Bone marrow (tissue), 2 donors: Measurements from ENCODE around the gene RARG.

Experiments used
- DNase-seq, 2 donors: peaks; one replicate each; lab custom pipeline; 2025; lab: John Stamatoyannopoulos, UW

The RARG gene

GRCh38 chr12:53244337-53244736 is 12.3 kb upstream of the RARG start:
- DNase-seq: no peak

- no peak for DNase-seq
Measured at GRCh38 chr12:53241623-53242412, 9.8 kb upstream of the RARG start.

DNA sequence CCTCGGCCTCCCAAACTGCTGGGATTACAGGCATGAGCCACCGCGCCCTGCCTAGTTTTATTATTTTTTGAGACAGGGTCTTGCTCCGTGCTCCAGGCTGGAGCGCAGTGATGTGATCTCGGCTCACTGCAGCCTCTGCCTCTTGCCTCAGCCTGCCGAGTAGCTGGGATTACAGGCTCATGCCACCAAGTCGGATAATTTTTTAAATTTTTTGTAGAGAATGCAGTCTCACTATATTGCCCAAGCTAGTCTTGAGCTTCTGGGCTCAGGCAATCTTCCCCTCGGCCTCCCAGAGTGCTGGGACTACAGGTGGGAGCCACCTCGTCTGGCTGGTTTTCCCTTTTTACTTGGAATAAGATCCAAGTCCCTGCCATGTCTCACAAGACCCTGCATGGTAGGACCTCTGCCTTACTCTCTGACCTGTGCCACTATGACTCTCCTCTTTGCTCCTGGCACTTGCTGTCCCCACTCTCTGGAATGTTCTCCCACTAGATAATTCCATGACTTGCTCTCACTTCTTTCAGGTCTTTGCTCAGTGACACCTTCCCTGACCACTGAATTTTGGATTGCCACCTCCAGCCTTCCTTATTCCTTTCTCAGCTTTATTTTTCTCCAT is 7.7 kb upstream of the RARG start:
- no peak for DNase-seq

- no peak for DNase-seq
Measured at GRCh38 chr12:53236443-53237111, 4.6 kb upstream of the RARG start.

- DNase-seq: no peak
Measured at GRCh38 chr12:53235742-53236442, 3.9 kb upstream of the RARG start.

DNA sequence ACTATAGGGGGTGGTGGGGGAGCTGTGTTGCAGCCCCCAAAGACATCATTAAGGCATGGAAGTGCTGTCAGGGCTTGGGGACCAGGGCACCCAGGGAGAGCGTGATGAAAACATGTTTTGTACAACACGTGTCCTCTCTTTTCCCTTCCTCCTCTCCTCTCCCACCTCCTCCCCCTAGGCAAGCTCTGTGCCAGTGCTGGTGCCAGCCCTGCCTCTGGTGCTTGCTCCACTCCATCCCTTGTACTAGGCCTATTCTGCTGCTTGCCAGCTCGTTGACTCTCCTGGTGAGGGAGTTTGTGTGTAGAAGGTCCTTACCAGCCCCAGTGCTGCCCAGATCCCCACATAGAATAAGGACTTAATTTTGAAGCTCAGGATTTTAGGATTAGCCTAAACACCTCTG is 3.2 kb upstream of the RARG start:
- DNase-seq: no peak

DNA sequence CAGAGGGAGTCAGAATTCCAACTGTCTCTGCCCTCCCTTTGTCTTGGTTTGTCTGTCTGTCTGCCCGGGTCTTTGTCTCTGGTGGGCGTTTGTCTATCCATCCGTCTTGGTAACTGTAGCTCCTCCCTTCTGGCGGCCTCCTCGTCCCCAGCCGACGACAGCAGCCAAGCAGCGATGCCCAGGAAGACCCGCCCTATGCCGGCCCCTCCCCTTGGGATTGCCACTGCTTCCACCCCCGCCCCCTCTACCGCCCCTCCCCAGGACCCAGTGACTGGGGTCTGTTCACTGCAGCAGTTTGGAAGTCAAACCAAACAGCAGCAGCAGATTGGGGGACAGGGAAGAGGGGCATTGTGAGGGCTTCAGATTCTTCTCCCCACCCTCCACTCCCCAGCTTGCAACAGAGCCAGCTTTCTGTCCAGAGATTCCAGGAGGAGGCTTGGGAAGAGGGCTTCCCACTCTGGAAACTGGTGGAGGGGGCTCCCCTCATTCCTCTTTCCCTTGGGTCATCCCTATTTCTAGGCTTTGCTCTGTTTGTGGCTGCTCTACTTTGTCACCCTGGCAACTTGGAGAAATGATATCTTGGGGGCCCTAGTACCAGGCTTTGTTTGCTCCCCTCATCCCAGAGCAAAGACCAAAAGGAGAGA is 2.4 kb upstream of the RARG start:
- DNase-seq: no peak

- no peak for DNase-seq
Measured at GRCh38 chr12:53233671-53234121, 1.7 kb upstream of the RARG start.

- peak; percentile 20 to 25 for DNase-seq
Measured at GRCh38 chr12:53232646-53233461, 845 bp upstream of the RARG start.

GRCh38 chr12:53231671-53231920 is 413 bp downstream of the RARG start:
- no peak for DNase-seq

- no peak for DNase-seq
Measured at GRCh38 chr12:53230108-53230845, 1.7 kb downstream of the RARG start.

- no peak for DNase-seq
Measured at GRCh38 chr12:53229454-53229853, 2.6 kb downstream of the RARG start.

DNA sequence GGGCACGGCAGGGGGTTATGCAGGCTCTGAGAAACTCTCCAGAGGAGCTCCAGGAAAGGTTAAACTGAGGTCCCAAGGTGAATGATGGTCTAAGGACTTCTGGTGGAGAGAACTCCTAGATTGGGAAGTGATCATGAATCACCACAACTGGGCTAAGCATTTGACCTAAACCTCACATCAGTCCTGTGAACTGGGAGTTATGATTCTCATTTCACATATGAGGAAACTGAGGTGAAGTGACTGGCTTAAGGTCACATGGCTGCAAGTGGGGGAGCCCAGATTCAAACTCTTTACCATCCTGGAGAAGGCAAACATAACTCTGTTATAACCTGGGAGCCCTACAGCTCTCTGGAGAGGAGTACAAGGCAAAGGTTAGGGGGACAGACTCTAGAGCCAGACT is 4.2 kb downstream of the RARG start:
- DNase-seq: no peak

DNA sequence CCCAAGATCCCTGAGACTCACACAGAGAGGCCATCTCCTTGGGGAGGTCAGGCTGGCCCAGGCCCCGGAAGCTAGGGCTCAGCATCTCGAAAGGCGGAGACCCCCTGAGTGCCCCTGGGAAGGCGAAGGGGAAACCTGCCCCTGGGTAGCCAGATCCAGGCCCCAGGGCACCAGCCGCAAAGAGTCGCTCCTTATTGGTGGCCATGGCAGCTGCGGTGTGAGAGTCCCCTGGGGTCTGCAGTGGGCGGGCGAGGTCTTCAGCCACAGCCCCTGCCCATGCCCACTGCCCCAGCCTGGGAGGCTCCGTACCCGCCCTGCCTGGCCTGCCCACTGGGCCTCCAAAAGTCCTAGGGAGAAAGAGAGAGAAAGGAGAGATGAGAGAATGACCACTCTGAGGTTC is 4.7 kb downstream of the RARG start:
- no peak for DNase-seq

GRCh38 chr12:53226815-53227214 is 5.2 kb downstream of the RARG start:
- no peak for DNase-seq

- DNase-seq: no peak
Measured at GRCh38 chr12:53225635-53226424, 6.2 kb downstream of the RARG start.

DNA sequence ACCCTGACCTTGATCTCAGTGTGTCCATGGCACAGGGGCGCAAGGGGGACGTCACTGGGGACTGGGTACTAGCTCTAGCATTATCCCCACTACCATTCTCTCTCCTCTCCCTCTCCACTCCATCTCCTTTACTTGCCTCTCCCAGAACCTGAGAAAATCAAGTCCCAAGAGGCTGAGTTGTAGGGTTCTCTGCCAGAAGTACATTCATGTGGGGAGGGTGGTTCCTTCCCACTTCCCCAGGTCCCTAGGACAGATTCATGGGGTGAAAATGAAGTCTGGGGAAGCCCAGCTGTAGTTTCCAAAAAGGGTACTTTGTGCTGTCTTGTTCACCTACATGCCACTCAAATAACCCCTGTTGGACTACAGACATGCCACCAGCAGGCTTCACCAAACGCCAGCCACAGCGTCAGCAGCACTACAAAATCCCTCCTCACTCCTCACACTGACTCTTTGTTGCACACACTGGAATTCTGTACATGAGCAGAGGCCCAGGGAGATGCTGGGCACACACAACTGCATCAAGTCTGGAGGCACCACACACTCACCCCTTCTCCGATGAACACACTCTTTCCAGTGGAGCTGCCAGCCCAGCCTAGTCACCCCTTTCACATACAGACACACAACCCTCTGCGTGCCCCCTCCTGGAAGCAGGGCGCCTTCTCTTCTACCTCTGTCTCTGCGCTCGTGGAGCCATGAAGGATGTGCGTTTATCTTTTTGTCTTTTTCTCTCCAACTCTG is 6.9 kb downstream of the RARG start:
- no peak for DNase-seq

- DNase-seq: no peak
Measured at GRCh38 chr12:53224061-53224896, 7.7 kb downstream of the RARG start.
